M059J (cell line): ENCODE data around the gene PEPD. TPM values are rescaled to one million over a fixed set of nuclear protein-coding genes. Genes with fewer than 3 reads are reported as not detected.

ENCODE experiments used
- DNase-seq: peaks from one replicate; pipeline ENCODE4 v3.0.0-alpha.2; 2012; ENCODE audit warnings: low read depth
- total RNA-seq: library from RNA; depleted of rRNA; stranded (reverse); fragments of >200 nt; shearing (Covaris generic); gene quantifications from 2 replicates; pipeline ENCODE4 v1.2.3, GENCODE V29; 2014

Gene PEPD
- total RNA-seq, 1 experiment from 2014 or later: 84.5 TPM

DNA sequence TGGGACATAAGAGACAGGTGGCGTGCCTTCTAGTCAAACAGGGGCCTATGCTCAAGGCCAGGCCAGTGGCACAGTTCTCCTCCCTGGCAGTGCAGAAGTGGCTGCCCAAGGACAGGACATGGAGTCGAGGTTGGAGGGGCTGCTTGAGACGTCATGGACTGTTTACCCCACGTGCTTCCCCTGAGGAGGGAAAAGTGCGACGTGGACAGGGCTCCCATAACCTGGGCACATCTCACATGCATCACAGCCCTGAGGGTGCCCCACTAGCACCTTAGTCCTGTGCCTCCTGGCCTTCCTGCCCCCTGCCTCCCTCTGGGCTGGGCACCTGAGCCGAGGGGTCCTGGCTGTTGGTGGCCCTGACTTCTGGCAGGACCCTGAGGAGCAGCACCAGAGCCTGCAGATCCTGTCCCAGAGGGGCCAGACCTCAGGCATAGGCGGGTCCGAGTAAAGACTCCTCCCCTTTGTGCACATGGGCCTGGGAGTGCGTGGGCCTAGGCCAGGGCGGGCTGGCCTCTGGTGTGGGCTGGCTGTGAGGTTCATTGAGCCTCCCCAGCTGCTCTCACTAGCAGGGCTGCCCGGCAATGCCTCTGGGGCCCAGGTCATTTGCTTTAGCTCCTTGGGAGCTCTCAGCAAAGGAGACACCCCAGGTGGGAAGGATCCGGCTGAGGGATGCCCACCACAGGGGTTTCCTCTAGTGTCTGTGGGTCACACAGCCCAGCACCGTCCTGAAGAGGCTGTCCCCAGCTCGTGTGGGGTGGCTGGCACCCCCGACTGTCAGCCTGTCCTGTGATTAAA is 82.4 kb downstream of the PEPD start:
- DNase-seq: no peak

DNA sequence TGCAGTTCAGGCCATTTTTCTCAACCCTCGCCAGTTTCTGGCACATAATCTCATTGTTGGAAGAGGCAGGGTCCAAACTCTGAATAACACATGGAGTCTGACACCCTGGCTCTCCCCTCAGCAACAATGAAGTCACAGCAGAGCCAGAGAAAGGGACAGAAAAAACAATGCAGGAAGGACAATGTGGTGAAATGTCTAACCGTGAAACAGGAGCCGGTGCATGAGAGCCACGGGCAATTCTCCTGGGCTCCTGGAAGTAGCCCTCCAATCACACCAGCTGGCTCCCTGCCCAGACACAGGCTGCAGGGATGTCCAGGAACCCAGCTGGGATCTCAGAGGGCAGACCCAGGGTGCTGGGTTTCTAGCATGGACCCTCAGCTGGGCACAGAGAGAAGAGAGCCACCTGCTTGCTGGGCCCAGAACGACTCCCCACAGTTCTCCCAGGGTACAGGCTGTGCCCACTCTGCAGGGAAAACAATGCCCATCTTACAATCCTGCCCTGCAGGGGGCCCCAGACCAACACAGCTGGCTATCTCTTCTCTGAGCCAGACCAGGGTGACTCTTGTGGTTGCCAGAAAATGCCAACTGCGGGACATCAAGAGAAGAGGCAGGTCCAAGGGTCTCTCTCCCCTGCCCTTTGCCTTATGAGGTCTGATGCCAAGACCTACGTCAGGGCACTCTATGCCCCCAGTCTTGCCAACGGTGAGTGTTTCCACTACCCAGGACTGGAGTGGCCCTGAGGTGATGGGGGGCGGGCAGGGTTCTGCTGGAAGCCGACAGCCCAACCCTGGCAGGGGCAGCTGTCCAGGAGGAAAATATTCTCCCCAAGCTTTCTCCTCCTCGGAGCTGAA is 83.5 kb downstream of the PEPD start:
- DNase-seq: peak; percentile 52

DNA sequence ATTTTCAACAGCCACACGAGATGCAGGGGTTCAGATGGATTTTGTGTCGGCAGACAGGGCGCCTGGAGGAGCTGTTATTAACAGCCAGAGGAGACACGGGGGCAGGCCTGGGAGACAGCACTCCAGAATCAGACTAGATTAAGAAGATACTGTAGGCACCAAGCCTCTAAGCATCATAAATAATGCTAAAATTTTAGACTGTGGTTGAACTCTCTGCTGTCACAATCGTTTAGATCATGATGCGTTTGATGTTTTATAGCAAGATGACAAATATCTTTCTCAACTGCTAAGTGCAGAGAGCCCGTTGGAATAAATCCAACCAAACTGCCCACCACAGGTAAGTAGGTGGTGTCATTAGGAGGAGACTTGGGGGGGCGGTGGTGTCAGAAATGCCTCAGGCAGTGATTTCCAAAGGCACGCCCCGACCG is 84.2 kb downstream of the PEPD start:
- no peak for DNase-seq

DNA sequence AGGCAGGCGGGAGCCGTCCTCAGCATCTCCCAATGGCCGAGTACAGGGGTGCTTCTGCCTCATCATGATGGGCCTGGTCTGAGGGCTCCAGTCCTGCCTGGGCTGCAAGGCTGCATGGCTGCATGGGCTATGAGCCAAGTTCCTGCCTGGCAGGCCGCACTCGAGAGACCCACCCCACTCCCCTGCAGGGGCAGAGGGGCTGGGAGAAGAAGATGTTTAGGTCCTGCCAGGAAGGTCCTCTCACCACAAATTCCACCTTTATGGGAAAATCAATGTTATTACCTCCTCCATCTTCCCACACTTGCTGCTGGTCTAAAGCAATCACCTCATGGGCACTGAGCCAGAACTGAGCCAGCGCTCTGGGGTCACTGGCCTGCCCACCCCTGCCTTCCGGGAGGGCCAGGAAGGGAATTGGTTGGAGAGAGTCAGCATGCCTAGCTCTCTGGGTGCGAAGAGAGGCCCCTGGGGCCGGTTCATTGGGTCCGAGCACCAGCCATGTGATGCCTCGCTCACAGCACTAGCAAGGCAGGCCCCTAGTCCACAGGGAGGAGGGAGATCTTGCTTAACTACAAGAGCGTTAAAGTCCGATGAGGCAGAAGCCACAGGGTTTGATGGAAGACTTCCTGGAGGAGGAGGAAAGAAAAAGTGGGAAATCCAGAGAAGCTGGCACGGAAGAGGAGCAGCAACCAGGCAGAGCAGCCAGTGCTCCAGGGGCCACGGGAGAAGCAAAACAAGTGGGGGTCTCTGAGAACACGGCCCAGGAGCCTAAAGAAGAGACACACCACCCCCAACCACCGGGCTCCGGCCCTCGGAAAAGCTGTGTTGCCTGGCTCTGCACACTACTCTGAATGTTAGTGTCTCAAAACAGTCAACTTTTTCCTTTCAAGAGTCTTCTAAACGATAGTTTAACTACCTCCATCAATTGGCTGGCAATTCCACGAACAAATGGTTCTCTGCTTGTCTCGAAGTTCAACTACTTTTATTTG is 84.9 kb downstream of the PEPD start:
- DNase-seq: no peak

DNA sequence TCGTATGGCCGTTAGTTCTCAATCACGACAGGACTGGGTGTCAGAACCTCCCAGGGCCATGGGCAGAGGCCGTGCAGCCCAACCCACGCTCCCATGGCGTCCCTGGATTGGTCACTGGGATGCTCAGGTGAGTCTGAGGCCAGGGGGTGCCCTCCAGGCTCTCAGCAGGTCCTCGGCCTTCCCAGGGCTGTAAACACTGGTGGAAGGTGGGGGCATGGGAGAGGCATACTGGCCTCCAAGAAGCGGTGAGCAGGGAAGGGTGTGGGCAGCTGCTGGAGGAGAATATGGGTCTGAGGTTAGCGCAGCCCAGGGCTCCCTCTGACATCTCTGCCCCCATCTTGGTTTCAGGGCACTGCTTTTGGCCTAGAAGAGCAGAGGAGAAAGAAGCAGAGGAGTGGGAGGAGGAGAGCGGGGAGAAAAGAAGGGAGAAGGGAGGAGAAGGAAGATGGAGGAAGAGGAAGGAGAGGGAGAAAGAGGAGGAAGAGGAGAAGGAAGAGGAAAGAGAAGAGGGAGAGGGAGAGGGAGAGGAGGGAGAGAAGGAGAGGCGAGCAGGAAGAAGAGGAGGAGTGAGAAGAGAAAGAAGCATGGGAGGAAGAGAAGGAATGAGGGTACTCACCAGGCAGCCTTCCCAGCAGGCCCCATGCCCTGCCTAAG is 85.8 kb downstream of the PEPD start:
- no peak for DNase-seq

DNA sequence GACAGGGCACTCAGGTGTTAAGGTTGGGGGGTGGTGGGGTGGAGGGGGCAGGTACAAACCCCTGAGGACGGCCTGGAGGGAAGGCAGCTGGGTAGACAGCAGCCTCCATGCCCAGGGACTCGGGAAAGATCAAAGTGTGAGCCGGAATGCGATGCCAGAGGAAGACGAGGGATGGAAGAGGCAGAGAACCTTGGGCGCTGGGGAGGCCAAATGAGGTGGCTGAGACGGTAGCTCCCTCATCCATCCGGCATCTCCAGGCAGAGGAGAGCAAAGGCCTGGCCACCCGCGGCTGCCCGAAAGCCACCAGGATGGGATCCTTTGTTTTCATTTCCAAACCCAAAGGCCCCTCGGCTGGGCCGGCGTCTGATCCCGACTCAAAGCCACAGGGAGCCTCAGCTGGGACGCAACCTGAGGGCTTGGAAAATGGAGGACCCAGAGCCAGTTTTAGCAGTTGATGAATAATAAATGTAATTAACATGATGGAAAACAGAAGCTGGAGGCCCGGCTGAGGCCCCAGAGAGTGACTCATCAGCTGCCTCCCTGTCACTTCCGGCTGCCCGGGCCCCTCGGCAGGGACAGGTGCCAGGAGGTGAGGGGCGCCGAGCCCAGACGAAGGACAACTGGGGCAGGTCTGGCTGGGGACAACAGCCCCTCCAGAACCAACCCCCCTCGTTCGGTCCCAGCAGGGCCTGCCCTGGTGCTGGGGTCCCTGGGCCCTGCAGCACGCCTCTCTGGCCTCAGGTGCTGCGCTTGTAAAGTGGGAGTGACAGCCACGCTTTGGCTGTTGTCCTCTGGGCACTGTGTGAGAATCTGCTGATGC is 86.5 kb downstream of the PEPD start:
- peak; percentile 54 for DNase-seq

DNA sequence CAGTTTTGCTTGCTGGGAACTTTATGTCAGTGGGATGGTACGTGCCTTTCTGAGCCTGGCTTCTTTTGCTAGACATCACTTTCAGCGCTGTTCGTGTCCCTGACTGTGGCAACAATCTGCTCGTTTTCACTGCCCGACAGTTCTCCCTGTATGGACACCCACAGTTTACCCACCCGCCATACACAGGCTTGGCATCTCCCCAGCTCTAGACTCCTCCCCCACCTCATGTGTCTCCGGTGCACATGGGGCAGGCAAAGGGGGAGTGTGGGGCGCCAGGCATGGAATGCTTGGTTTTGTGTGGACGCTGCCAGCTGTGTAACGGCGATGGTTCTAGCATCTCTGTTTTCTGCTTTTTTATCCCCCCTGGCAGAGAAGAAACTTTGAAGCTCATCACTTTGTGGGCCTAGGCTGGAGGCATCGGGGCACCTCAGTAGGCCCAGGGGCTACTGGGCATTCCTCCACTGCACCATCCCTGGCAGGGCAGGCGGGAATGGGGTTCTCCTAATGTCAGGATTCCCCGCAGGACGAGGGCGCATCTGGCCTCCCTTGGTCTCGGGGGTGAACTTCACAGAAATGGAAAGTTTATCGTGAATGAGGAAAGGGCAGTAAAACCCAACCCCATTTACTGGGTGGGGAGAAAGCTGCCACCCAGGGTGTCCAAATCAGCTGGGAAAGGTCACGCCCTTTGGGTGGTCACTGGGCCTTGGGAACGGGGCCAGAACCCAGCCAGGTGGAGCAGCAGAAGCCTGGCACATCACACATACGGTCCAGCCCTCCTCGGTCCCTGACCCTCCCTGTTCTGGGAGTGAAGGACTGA is 87.3 kb downstream of the PEPD start:
- no peak for DNase-seq

DNA sequence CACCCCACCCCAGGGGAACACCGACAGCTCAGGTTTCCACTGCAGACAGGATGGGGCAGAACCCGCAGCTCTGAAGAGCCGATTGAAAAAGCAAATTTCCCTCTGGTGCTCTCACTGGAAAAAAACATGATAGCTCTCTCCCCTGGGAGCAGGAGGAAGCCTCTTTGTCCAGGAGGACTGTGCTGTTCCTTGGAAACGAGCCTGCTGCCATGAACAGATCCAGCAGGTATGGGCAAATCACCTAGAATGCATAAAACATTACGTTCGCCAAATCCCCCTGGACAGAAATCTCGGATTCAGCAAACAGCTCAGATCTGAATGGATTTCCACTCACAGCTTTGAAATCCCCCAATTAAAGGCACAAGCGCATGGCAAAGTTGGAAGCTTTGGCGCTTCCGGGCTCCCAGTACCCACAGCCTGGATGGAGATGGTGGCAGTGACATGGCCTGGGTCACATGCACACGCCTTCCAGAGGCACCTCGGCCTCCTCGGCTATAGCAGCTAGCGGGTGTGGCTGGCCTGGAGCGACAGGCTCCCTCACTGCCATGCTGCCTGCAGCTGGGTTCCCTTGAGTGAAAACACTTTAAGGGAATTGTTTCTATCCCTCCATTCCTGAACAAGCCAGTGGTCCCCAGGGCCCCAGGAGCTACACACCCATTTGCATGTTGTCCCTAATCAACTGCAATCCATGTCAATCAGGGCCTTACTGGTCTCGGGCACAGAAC is 89.0 kb downstream of the PEPD start:
- no peak for DNase-seq

DNA sequence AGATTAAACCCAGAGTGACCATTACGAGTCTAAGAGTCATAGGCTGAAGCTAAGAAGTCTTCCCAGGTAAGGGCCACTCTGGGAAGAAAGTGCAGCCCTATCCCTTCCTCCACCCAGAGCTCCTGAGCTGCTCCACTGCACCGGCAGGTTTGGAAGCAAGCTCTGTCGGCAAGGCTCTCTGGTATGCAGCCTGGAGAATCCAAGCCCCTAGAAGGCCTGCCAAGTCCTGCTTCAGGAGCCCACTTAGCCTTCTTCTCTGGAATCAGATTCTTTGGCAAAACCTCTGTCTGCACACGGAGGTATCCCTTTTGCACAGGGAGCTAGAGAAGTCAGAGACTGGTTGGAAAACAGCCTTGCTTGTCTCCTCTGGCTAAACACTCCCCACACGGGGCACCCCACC is 89.6 kb downstream of the PEPD start:
- no peak for DNase-seq

DNA sequence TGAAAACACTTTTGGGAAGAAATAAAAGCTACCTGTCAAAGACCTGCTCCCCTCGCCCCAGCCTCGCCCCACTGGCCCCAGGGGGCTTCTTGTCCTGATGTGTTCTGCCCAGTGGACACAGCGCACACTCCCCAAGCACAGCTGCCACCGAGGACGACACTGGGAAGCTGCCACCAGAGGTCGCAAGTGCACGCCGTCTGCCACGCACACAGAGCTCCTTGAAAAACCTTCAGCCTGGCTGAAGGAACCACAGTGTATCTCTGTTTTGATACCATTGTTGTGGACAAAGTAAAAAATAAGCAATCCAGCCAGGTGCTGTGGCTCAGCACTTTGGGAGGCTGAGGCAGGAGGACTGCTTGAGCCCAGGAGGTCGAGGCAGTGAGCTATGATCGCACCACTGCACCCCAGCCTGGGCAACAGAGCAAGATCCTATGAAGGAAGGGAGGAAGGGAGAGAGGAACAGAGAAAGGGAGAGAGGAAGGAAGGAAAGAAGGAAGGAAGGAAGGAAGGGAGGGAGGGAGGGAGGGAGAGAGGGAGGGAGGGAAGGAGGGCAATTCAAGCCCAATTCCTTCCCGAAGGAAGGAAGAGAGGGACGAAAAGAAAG is 90.8 kb downstream of the PEPD start:
- peak; percentile 60 for DNase-seq

DNA sequence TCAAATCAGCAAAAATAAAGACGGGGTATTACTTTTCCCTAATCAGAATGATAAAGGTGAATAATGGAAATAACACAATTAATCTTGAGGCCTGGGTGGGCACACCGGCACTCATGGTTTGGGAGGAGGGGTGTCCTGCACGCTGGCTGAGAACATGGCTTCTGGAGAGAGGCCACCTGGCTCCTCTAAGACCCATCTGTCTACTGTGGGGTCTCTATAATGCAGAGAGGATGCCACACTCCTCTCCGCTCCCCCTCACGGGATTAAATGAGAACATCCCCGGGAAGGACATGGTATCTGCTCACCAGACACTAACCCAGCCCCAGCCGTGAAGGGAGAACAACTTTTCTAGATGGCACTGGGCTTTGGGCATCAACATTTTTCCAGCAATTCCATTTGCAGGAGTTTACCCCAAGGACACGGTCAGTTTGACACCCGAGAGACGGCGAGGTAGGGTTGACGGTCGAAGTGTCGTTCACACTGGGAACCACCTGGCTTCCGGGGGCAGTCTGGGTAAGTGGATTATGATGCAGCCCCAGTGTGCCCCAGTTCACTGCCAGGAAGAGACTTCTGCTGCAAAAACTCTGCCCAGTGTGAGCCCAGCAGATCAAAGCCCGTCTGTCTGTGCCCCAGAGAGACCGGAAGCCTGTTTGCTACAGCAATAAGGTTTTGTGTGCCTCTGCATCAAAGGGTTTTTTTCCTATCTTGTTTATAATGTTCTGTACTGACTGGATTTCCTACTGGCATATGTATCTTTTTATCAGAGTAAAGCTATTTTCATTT is 91.5 kb downstream of the PEPD start:
- DNase-seq: no peak

DNA sequence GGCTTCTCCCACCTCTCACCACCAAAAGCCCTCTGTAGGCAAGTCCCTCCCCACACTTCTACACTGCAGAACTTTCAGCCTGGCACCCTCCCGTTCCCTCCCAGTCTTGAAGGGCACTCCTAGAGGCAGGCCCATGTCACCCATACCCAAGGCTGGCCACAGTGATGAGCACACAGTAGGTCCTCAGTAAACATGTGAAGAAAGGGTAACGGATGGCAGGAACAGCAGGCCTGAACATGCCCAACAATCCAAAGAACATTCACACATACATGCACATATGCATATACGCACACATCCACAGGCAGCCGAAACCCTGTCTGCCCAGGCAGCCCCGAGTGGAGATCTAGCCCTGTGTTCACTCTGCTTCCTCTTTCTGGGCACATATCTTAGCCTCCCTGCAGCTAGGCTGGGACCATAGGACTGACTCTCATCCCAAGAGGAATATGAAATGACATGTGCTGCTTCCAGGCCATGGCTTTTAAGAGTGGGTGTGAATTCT is 92.9 kb downstream of the PEPD start:
- DNase-seq: no peak

DNA sequence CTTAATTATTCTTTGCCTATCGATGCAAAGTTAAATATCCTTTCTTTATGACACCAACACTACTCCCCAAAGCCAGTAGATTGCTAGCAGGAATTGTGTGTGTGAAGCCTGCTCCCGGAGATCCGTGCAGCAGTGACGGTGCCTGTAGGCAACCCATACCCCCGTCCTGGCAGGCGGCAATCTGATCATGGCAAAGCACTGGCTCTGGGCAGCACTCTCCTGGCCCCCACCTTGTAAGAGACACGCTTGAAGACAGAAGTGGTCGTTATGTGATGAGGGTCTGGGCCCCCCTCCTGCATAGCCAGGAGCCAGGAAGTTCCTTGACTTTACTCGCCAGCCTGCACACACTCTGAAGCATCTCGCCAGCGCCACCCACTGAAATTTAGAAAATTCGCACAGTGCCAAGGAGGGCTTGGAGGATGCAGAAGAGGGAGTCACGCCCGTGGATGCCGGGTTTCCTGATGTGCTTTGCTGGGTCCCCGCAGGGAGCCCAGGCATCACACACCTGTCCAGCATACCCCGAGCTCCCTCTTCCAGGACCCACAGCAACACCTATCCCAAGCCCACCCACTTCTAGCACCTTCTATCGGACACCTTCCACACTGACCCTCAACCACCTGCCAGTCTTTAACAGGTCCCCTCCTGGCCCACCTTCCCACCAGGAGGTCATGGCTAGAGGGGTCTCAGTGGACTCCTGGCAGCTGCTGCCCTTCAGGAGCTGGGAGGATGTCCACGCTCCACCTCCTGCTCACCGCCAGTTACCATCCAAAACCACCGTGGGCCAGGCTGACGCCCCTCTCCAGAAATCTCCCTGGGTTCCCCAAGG is 93.6 kb downstream of the PEPD start:
- DNase-seq: no peak

DNA sequence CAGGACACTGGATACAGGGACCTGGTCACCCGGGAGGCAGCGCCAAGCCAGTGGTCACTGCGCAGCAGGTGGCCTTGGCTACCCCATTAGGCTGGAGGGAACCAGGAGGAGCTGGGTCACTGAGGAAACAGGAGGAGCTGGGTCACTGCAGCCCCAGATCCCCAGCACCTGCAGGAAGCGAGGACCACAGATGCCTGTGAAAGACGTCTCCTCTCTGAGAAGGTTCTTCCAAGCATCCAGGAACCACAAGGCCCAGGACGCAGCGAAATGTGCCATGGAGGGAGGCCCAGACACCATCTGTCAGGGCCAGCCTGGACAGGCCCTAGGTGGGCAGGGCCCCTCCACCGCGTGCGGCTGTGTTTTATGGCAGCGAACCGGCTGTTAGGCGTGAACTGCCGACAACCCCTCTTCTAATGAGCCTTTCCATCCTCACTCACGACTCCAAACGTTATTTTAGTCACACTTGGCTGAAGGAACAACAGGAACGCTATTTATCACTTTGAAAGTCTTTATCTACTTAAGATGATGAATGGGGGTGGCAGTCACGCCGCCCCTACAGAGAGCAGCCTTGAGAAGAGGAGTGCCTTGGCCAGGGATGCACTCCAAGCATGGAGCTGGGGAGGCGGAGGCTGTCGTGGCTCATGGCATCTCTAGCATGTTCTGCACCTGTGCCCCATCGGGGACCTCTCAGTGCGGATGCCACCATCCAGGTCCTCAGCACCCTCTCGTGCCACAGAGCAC is 94.8 kb downstream of the PEPD start:
- no peak for DNase-seq

DNA sequence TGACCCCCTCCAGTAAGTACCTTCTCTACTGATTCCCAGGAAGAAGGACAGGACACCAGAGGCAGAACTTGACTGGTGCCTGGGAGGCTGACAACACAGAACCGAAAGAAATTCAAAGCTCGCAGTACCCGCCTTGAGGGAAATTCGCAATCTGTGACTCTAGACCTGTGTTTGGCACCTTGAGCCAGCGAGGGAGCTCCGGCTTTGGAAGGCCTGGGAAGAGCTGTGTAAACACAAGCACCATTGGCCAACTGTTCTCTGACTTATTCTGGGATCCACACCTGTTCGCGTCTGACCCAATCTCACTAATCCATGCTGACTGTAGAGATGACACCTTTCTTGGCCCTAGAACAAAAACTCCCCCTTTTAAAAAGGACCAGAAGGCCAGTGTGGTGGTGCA is 97.4 kb downstream of the PEPD start:
- DNase-seq: no peak
